Measurements from ENCODE around the gene PKNOX2. TPM values are rescaled to one million over a fixed set of nuclear protein-coding genes. Genes with fewer than 3 reads are reported as not detected.

The PKNOX2 gene
- total RNA-seq, 1 donor from 2014 or later, result 0.28 TPM

DNA sequence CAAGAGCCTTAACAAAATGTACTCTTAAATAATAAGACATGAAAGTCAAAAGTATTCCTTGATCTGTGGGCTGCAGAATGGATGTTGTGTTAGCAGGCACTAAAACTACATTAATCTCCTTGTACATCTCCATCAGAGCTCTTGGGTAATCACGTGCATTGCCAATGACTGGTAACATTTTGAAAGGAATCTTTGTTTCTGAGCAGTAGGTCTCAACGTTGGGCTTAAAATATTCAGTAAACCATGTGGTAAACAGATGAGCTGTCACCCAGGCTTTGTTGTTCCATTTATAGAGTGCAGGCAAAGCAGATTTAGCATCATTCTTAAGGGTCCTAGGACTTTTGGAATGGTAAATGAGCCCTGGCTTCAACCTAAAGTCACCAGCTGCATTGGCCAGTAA lies 152.9 kb downstream of the PKNOX2 start:
- ATAC-seq, result no peak

DNA sequence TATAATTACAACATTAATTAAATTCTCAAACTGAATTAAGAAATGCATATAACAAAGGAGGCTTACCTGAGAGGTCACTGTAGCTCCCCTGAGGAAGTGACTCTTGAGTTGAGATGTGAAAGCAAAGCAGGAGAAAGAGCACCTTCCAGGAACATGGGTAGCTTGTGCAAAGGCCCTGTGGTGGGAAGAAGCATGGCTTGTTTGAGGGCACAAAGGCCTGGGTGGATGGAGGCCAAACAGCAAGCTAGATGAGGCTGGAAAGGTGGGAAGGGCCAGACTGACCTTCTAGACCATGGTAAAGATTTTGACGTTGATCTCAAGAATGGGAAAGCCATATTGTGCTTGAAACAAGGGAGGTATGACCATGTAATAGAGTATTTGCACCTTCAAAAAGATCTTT lies 155.1 kb downstream of the PKNOX2 start:
- no peak for ATAC-seq

DNA sequence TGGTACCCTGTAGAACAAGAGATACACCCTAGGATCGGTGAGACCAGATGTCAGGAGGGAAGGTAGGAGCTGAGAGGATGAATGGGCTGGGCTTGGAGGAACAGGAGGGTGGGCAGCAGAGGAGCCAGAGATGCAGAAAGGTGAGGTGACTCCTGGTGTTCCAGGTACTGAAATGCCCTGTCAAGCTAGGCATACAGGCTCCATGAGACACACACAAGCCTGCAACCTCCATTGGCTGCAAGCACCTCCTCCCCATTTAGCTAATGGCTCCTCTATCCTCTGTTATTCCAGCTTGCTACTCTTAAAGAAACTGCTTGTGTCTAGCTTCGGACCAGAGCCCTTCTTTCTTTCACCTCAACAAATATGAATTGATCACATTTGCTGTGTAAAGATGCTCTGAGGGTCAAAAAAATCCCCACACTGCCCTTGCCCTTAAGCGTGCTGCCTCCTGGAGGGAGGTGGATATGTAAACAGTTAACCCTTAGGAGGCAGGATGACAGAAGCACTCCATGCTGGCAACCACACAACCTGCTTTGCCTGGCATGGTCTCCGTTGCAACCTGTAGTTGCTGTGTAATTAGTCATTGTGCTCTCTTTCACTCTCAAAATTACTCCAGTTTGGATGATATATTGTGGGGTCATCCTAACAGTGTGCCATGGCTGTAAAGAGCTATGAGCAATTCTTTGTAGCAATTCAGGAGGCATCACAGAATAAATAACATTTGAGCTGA lies 156.0 kb downstream of the PKNOX2 start:
- no peak for ATAC-seq

- ATAC-seq, result no peak
Observed at GRCh38 chr11:125322289-125322688, 157.7 kb downstream of the PKNOX2 start.

GRCh38 chr11:125325196-125325595 lies 160.6 kb downstream of the PKNOX2 start:
- ATAC-seq, result no peak

GRCh38 chr11:125326126-125326525 lies 161.6 kb downstream of the PKNOX2 start:
- no peak for ATAC-seq

- ATAC-seq, result no peak
Observed at GRCh38 chr11:125327518-125328224, 163.1 kb downstream of the PKNOX2 start.

- no peak for ATAC-seq
Observed at GRCh38 chr11:125328225-125328580, 163.7 kb downstream of the PKNOX2 start.

DNA sequence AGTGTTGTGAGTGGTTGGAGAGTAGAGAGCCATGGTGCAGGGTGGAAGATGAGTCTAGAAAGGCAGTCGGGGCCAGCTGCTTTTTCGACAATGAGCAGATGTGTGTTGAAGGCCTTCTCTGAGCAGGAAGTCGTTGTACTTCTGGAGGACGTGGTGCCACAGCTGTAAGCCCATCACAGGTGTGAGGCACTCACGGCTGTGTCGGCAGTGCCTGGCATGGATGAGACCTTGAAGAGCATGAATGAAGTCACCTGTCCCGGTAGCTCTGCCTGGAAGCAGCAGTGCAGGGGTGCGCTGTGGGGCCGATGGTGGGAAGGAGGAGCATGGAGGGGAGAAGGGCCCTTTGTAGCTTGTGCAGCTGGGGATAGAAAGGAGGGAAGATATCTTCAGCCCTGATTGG lies 165.2 kb downstream of the PKNOX2 start:
- ATAC-seq, result no peak

DNA sequence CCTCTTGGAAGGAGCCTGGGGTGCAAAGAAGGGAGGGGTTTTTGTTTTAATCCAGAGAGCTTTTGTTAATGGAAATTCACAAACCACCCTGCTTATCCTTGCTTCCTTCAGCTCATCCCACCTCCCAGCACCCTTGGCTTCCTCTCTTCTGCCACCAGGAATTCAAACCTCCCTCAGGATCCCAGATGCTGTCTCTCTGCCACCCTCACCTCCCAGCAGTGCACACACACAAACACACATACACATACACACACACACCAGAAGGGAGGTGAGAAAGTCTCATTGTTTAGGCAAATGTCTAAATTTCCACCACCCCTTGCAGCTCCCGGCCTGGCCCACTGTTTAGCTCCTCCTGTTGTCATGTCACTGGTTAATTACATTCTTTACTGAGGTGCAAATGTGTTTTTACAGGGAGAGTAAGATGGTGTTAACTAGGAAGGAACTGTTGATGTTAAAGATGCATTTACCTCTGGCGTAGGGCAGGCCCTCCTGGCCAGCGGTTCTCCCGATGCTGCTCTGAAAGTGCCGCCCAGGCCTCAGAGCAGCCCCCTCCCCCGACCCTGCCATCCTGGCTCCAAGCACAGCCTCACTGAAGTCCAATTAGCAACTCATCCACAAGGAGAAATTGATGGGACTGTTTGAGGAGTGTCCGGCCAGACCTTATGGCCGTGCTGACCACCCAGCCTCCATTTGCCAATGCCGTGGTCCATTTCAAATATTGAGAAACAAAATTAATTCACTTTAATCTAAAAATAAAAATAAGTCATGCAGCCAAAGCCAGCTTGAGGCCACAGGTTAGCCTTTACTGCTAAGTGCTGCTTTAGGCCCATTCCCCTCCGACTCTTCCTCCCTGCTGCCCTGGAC lies 166.1 kb downstream of the PKNOX2 start:
- no peak for ATAC-seq

- no peak for ATAC-seq
Observed at GRCh38 chr11:125331357-125332035, 166.9 kb downstream of the PKNOX2 start.

GRCh38 chr11:125332821-125333220 lies 168.3 kb downstream of the PKNOX2 start:
- ATAC-seq, result no peak

GRCh38 chr11:125333354-125334073 lies 169.0 kb downstream of the PKNOX2 start:
- ATAC-seq, result no peak

DNA sequence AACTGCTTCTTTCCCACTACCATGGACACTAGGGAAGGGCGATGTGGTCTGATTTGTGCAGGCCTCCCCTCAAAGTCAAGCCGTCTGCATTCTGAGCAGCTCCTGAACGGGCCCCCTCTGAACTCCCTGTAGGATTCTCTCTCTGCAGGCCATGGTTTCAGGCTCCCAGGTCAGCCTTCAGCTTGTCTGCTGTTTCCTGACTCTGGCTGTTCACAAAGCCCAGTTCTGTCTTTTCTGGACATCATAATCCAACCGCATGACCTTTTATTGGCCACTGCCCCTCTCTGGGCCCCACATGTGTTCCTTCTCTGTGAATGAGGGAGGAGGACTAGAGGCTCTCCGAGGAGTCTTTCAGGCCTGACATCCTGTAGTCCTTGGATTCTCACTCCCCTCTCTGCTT lies 170.6 kb downstream of the PKNOX2 start:
- ATAC-seq, result no peak

GRCh38 chr11:125337836-125338834 lies 173.6 kb downstream of the PKNOX2 start:
- ATAC-seq, result no peak

DNA sequence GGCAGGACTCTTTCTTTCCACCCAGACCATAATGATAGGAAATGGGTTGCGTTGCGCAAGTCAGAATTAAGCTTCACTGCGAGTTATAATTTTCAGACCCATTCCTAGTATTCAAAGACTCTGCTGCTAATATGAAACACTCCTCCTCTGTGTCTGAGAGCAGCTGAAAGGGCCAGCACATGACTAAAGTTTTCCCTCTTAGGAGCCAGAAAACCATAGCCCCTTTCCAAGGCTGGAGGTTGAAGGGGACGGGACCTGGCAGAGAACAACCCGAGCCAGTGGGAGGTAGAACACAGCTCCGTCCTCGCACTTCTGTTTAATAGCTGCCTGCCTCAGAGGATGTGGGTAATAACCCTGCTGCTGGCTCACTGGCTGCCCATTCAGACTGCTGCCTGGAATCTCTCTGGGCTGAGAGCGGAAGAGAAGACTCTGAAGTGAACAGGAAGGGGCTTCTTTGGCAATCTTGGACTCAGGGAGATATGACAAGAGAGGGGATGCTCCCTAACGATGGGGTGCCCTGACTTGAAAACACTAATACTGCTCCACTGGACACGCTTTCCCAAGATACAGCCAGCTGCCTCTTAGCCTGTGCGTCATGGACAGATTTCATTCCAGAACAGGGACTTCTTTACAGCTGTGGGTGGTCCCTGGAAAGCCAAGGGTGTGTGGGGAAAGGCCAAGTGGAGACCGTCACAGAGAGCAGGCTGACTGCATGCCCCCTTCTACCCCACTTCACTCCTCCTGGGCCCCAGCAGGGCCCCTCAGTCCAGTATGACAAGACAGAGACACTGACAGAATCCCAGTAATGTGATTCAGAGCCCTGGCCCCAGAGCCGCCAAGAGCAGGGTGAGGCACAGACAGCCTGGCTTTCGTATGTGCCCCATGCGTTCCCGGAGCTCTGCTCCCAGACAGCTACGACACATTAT lies 174.6 kb downstream of the PKNOX2 start:
- no peak for ATAC-seq

DNA sequence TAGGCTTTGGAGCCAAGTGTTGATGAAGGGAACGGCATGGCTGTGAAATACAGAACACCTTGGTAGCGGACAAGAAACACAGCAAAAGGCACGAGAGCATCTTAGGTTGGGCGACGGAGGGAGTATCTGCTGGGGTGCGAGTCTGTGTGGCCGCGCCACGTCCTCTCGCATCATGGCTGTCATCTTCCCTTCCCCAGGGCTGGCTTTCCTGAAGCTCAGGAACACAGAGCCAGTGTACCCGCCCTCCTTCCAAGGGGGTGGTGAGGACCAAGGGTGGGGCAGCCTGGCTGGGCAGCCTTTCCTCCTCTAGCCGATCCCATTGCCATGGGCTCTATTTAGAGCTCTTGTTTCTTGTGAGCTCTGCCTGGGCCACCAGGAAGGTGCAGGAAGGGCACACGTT lies 177.1 kb downstream of the PKNOX2 start:
- ATAC-seq, result no peak

DNA sequence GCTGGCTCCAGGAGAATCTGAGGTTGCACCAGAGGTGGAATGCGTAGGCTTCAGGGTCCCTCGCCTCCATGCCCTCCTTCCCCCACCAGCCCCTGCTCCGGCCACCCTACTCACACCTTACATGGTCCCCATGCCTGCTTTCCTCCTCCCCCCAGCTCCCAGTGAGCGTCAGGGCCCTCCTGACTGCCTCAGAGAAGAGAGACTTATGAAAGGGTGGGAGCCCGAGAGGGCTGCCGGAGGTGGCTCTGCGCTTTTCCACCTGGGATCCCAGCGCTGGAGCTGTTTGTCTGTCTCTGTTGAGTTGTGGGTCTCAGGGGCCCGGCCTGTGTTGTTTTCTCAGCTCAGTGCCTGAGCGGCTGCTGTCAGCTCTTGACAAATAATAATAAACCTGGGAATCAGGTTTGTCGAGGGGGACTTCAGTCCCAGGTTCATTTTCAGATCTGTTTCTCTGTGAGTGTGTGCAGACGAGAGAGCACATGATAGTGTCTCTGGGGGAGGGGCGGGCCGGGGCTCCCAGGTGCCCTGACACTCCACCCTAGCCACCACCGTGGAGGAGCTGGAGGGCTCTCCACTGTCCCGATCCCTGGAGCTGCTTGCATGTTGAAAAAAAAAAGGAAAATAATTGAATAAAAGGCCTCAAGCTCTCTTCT lies 177.9 kb downstream of the PKNOX2 start:
- no peak for ATAC-seq

DNA sequence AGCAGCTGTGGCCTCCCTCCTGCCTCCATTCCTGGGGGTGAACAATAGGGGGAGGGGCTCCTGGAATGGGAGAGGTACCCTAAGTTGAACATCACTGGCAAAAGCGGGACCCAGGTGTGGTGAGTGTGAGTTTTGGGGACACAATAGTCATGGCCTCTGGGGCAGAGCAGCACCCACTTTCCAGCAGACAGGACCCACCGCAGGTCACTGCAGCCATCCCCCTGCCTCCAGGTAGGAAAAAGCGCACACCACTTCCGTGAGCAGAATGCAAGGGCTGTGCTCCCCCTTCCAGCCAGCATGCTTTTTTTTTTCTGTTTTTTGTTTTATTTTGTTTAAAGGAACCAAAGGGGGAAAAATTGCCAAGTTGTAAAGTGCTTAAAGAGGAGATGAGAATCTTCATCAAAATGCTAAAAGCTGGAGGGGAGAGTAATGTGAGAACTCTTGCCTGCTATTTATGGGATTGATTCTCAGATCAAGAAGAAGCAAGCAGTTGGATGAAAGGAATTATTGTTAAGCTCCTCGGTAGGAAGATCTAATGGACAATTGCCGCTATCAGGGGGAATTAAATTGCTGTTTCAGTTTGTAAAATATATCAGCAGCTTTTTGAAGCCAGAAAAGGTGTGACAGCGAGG lies 178.7 kb downstream of the PKNOX2 start:
- no peak for ATAC-seq

Measured in esophagus mucosa (tissue), 1 donor.